GM12878 (cell line): ENCODE measurements around the gene MAP3K4. TPM values are rescaled to one million over a fixed set of nuclear protein-coding genes. Genes with fewer than 3 reads are reported as not detected.

Experiments
- ATAC-seq: fragments of 200-7000 bp; cut with Tn5 transposase; 3 replicates; pipeline ENCODE4 v1.9.1; 2020; ENCODE audit warnings: mild to moderate bottlenecking, moderate library complexity
- BruUV-seq: library from RNA; stranded (reverse); fragments of 400-500 nt; replicated peaks from 2 replicates; lab custom pipeline; 2021; lab: Mats Ljungman, UMichigan
- CTCF ChIA-PET: fragments of 300-600 bp; sonication (Branson Sonifier 250); formaldehyde crosslinking; extraction: SDS; loops from one replicate; lab custom pipeline; 2021; ENCODE audit warnings: inconsistent platforms; lab: Yijun Ruan, JAX
- POLR2A ChIA-PET: fragments of 350-600 bp; formaldehyde crosslinking; extraction: SDS; loops from one replicate; lab custom pipeline; 2021; ENCODE audit warnings: inconsistent platforms; lab: Charles Lee
- RAD21 ChIA-PET: fragments of 300-600 bp; sonication (Branson Sonifier 250); formaldehyde crosslinking; loops from one replicate; lab custom pipeline; 2023; ENCODE audit warnings: antibody characterized with exemption; ENCODE audit not compliant: unreplicated experiment; lab: Charles Lee
- SMC1A ChIA-PET: fragments of 300-600 bp; sonication (Branson Sonifier 250); formaldehyde crosslinking; loops from one replicate; lab custom pipeline; 2023; ENCODE audit not compliant: unreplicated experiment, uncharacterized antibody; lab: Charles Lee
- DNase-seq: peaks from one replicate; pipeline ENCODE4 v3.0.0-alpha.2; 2011; ENCODE audit warnings: low read depth, low spot score
- FAIRE-seq: peaks from 3 replicates; lab custom pipeline; 2011; peaks lifted over from hg19 to GRCh38; lab: Jason Lieb, UNC
- H2AFZ ChIP-seq: 2 replicates; pipeline ENCODE4 v1.6.0; 2011; ENCODE audit warnings: low read depth, low read length, control low read depth; ENCODE audit not compliant: control insufficient read depth
- H3K27ac ChIP-seq: 2 replicates; pipeline ENCODE4 v1.5.1; 2011; ENCODE audit warnings: control low read depth; ENCODE audit not compliant: control insufficient read depth, insufficient read depth
- H3K27me3 ChIP-seq, 2 experiments: replicated peaks in 1 of 2; 2 replicates each; pipeline versions ENCODE4 v1.6.0 to v1.6.1; 2011; ENCODE audit warnings: low read length in 1 of 2; ENCODE audit not compliant: control insufficient read depth in 2 of 2, insufficient read depth in 2 of 2
- H3K36me3 ChIP-seq, 2 experiments: 2 replicates each; pipeline ENCODE4 v1.5.1; 2011; ENCODE audit warnings: low read length in 1 of 2; ENCODE audit not compliant: control insufficient read depth in 2 of 2, insufficient read depth in 2 of 2
- H3K4me1 ChIP-seq: 2 replicates; pipeline ENCODE4 v1.6.1; 2011; ENCODE audit warnings: mild to moderate bottlenecking, low read length, moderate library complexity, mixed read lengths; ENCODE audit not compliant: control insufficient read depth, insufficient read depth
- H3K4me2 ChIP-seq: 2 replicates; pipeline ENCODE4 v1.6.0; 2011; ENCODE audit warnings: control low read depth; ENCODE audit not compliant: control insufficient read depth, insufficient read depth
- H3K4me3 ChIP-seq: fragments of 200-600 bp; sonication (generic); 2 replicates; pipeline ENCODE4 v1.5.1; 2016
- H3K79me2 ChIP-seq: 2 replicates; pipeline ENCODE4 v1.6.0; 2011; ENCODE audit warnings: low read length; ENCODE audit not compliant: control insufficient read depth, insufficient read depth
- H3K9ac ChIP-seq: 2 replicates; pipeline ENCODE4 v1.8.0; 2011; ENCODE audit warnings: low read length, control low read depth, mixed read lengths; ENCODE audit not compliant: control insufficient read depth, insufficient read depth
- H3K9me3 ChIP-seq: replicated peaks from 3 replicates; pipeline ENCODE4 v1.5.1; 2011; ENCODE audit warnings: mild to moderate bottlenecking, low read length; ENCODE audit not compliant: control insufficient read depth, insufficient read depth
- H4K20me1 ChIP-seq: 2 replicates; pipeline ENCODE4 v1.6.0; 2011; ENCODE audit not compliant: control insufficient read depth, insufficient read depth
- BACH1 ChIP-seq: fragments of 450-650 bp; IDR thresholded peaks from 2 replicates; pipeline ENCODE4 v1.6.1; 2017; ENCODE audit warnings: mild to moderate bottlenecking, borderline replicate concordance
- CTCF ChIP-seq, 3 experiments: IDR thresholded peaks in 2 of 3; conservative IDR thresholded peaks in 1 of 3; 2 replicates each; pipeline ENCODE4 v1.5.1; 2011; ENCODE audit warnings: low read depth in 3 of 3, low read length in 3 of 3, mild to moderate bottlenecking in 3 of 3, control low read depth in 2 of 3, moderate library complexity in 2 of 3, inconsistent platforms in 1 of 3, mixed read lengths in 1 of 3; ENCODE audit not compliant: control insufficient read depth in 2 of 3, insufficient read depth in 1 of 3; ENCODE audit errors: extremely low read depth in 1 of 3
- HCFC1 ChIP-seq: fragments of 150-350 bp; IDR thresholded peaks from 2 replicates; pipeline ENCODE4 v1.6.1; 2014; ENCODE audit warnings: low read length
- NR2F1 ChIP-seq: fragments of 450-650 bp; conservative IDR thresholded peaks from 2 replicates; pipeline ENCODE4 v1.6.1; 2017; ENCODE audit warnings: mild to moderate bottlenecking
- SREBF2 ChIP-seq: IDR thresholded peaks from 2 replicates; pipeline ENCODE4 v1.6.1; 2012; ENCODE audit warnings: mild to moderate bottlenecking, low read length
- TAF1 ChIP-seq: IDR thresholded peaks from 2 replicates; pipeline ENCODE4 v1.6.1; 2011; ENCODE audit warnings: mild to moderate bottlenecking, low read depth, low read length, borderline replicate concordance
- ZNF384 ChIP-seq: IDR thresholded peaks from 2 replicates; pipeline ENCODE4 v1.6.1; 2012; ENCODE audit warnings: low read depth, mild to moderate bottlenecking, low read length, improper control_type of control experiment, borderline replicate concordance
- WGBS: methylation state at CpG from one replicate; pipeline ENCODE4 v1.1.6; 2016; ENCODE audit warnings: low lambda C conversion rate; ENCODE audit not compliant: insufficient replicate concordance, insufficient coverage; ENCODE audit errors: missing lambda C conversion rate; 5-methylcytosine and 5-hydroxymethylcytosine counted together
- in situ Hi-C: fragments of 300-500 bp; cut with MboI; formaldehyde crosslinking; loops from 9 replicates; pipeline ENCODE4 v1.14.3; 2018; ENCODE audit warnings: mixed read lengths
- intact Hi-C: fragments of 100-400 bp; cut with micrococcal nuclease; formaldehyde crosslinking; loops from one replicate; pipeline ENCODE4 v1.14.2; 2022; ENCODE audit not compliant: unreplicated experiment
- polyA plus RNA-seq, 11 experiments: library from polyadenylated mRNA; depleted of rRNA in 4 of 11; unstranded in 6 of 11; stranded (reverse) in 5 of 11; fragments of >200 nt; fragmentation: Nextera tagmentation in 4 of 11; fragmentation: Illumina TruSeq in 1 of 11; extraction: Ambion mirVana in 4 of 11; extraction: Trizol in 1 of 11; gene quantifications; 1 replicate in 1 of 11; 2 replicates in 10 of 11; pipeline versions ENCODE4 v1.2.1 to v1.2.3, GENCODE V29; 2011 to 2016; ENCODE audit warnings: inconsistent platforms in 2 of 11, missing spikeins in 2 of 11, low read depth in 1 of 11
- total RNA-seq, 4 experiments: library from RNA; depleted of rRNA in 3 of 4; stranded (reverse); fragments of >200 nt in 3 of 4; fragmentation: Illumina TruSeq in 1 of 4; extraction: Trizol in 1 of 4; gene quantifications; 2 replicates each; pipeline versions ENCODE4 v1.2.1 to v1.2.3, GENCODE V29; 2013 to 2021

MAP3K4 gene
- total and polyA plus RNA-seq, 10 of the 15 experiments (the other 5 are each of a cell fraction or from before 2014, with no cell fraction given), result 14.0 to 44.5 (median 23.1) TPM

- H3K27me3 ChIP-seq, result no peaks in the 10 kb centered on the region
- no peaks in the 10 kb centered on the region for H4K20me1 ChIP-seq
- H3K36me3 ChIP-seq, result peaks cover 2 to 18% of the 10 kb centered on the region in 2 experiments
- H3K79me2 ChIP-seq, result no peaks in the 10 kb centered on the region
- ATAC-seq, result no peak
- H2AFZ ChIP-seq, result no peak overlapping the region
- WGBS, result over 99% methylated on average over 8 of the region's 8 CpGs
- ChIA-PET POLR2A (no interaction called here), RAD21 (no interaction called here), CTCF (no interaction called here)
- no peak overlapping the region for H3K4me3 ChIP-seq
- H3K4me2 ChIP-seq, result no peak overlapping the region
- no TSS peak for BruUV-seq
- no peak for DNase-seq
- H3K4me1 ChIP-seq, result no peaks in the 10 kb centered on the region
- FAIRE-seq, result no peak
- H3K9me3 ChIP-seq, result no peaks in the 10 kb centered on the region
- H3K27ac ChIP-seq, result no peak overlapping the region
- no peak overlapping the region for H3K9ac ChIP-seq
- in situ Hi-C loops, result no loop called here
- no peak for TF ChIP-seq CTCF (IDR thresholded peaks at IDR 0.05 in 2 of 3, conservative IDR thresholded peaks at IDR 0.05 in 1 of 3; ENCODE audit: control insufficient read depth in 2 of 3, extremely low read depth in 1 of 3, insufficient read depth in 1 of 3, low read depth in 3 of 3, low read length in 3 of 3)
- no peak for TF ChIP-seq ZNF384
- no peak for TF ChIP-seq SREBF2
- TF ChIP-seq TAF1, result no peak
- no peak for TF ChIP-seq NR2F1
- TF ChIP-seq HCFC1, result no peak
- no peak for TF ChIP-seq BACH1
- TF ChIP-seq, all 136 proteins: peak for 0
- SMC1A ChIA-PET, result interaction anchor here (0.7 to 0.9 kb wide), 2 partner anchors 39 to 49 kb away, joined by 3 read pairs; no protein-coding TSS in a partner anchor
- intact Hi-C loops, result no loop called here
Observed at GRCh38 chr6:161076181-161076677, 84.7 kb downstream of the MAP3K4 start.
